ENCODE results near the gene HIP1R. TPM values are rescaled to one million over a fixed set of nuclear protein-coding genes. Genes with fewer than 3 reads are reported as not detected.

Gene HIP1R
- total and polyA plus RNA-seq, 2 experiments from 2014 or later: 7.6 to 16.3 TPM

DNA sequence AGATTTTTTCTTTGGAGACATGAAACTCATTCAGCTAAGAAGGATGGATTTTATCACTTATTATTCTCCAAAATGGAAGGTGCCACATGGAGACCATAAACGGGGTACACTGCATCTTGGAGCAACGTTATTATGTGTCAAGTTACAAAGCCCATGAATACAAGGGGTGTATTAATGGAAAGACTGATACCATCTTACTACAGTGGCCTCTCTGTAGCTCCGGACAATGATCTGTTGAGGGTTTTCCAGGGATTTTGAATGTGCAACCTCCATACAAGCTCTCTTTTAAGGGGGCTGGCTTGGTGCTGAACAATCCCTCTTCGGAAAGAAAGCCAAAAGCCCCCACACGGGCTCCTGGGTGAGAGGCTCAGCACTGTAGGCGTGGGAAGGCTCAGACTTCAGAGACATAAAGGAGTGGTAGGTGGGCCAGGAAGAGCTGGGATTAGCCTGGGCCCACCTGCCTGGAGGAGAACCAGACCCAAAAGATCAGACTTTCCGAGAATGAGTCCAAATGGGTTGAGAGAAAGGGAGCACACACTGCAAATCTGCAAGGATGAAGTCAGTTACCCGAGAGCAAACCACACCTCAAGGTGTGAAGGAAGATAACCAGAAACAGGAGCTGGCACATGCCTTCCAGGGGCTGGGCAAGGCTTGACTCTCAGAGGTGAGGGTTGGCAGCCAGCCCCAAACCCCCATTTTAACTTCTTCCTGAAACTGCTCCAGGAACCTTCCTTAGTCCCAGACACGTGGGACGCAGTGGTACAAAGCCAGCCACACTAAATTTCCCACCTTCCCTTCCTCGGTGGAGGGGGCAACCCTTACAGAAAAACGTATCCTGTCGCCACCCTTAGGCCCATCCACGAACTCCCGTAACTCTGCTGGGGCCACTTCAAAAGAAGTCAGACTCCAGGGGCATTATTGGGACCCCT, 59.2 kb downstream of the HIP1R start:
- in situ Hi-C loops (cut with MboI): no loop called here
- Histone ChIP-seq H3K36me3 (ENCODE audit: low read depth) (no peaks in the 10 kb centered on the region), H3K9me3 (ENCODE audit: low read depth) (no peaks in the 10 kb centered on the region), H4K20me1 (ENCODE audit: insufficient read depth) (peaks cover 7% of the 10 kb centered on the region; the same call in 1 of the 2 replicates), H3K27me3 (replicated peaks; ENCODE audit: insufficient read depth) (no peaks in the 10 kb centered on the region), H2AFZ (no peak overlapping the region), H3K79me2 (ENCODE audit: insufficient read depth) (peaks cover 63% of the 10 kb centered on the region), H3F3A (ENCODE audit: insufficient read depth) (peaks cover 57% of the 10 kb centered on the region), H3K9me2 (ENCODE audit: insufficient read depth) (no peaks in the 10 kb centered on the region), H3K9ac (peak overlapping the region; percentile 96), H3K4me2 (ENCODE audit: unreplicated experiment) (peak overlapping the region; percentile 92), H3K4me1 (ENCODE audit: insufficient read depth) (peaks cover 54% of the 10 kb centered on the region), H3K27ac (peak overlapping the region; percentile 34), H3K4me3 (peak overlapping the region; percentile 90)
- peak; percentile 24 for DNase-seq
- 46% methylated on average over 15 of the region's 15 CpGs for WGBS, 2 experiments (ENCODE audit: low coverage in 1 of 2, low lambda C conversion rate in 2 of 2, missing lambda C conversion rate in 2 of 2)
- no peak for TF ChIP-seq EZH2 (IDR thresholded peaks at IDR 0.05; ENCODE audit: insufficient read depth, poor library complexity, severe bottlenecking)
- no peak for TF ChIP-seq EZH2phosphoT487 (IDR thresholded peaks at IDR 0.05; ENCODE audit: insufficient read depth, low read depth)

- Histone ChIP-seq H3K9me2 (ENCODE audit: insufficient read depth) (no peaks in the 10 kb centered on the region), H3K9ac (peak overlapping the region; percentile 96), H3K79me2 (ENCODE audit: insufficient read depth) (peaks cover 54% of the 10 kb centered on the region), H3K36me3 (ENCODE audit: low read depth) (no peaks in the 10 kb centered on the region), H3K4me2 (ENCODE audit: unreplicated experiment) (peak overlapping the region; percentile 92), H3F3A (ENCODE audit: insufficient read depth) (peaks cover 61% of the 10 kb centered on the region), H3K27me3 (replicated peaks; ENCODE audit: insufficient read depth) (no peaks in the 10 kb centered on the region), H3K4me3 (peak overlapping the region; percentile 90), H3K27ac (peak overlapping the region; percentile 57), H4K20me1 (ENCODE audit: insufficient read depth) (peaks cover 7% of the 10 kb centered on the region; the same call in 1 of the 2 replicates), H3K4me1 (ENCODE audit: insufficient read depth) (peaks cover 54% of the 10 kb centered on the region), H2AFZ (peak overlapping the region; percentile 76), H3K9me3 (ENCODE audit: low read depth) (no peaks in the 10 kb centered on the region)
- 1 to 4% methylated on average over 9 of the region's 9 CpGs for WGBS, 2 experiments (ENCODE audit: low coverage in 1 of 2, low lambda C conversion rate in 2 of 2, missing lambda C conversion rate in 2 of 2)
- TF ChIP-seq EZH2phosphoT487 (IDR thresholded peaks at IDR 0.05; ENCODE audit: insufficient read depth, low read depth): no peak
- TF ChIP-seq EZH2 (IDR thresholded peaks at IDR 0.05; ENCODE audit: insufficient read depth, poor library complexity, severe bottlenecking): no peak
- in situ Hi-C loops (cut with MboI): no loop called here
- DNase-seq: peak; percentile 50
These were observed 60.1 kb downstream of the HIP1R start for GRCh38 chr12:122895320-122895703.

DNA sequence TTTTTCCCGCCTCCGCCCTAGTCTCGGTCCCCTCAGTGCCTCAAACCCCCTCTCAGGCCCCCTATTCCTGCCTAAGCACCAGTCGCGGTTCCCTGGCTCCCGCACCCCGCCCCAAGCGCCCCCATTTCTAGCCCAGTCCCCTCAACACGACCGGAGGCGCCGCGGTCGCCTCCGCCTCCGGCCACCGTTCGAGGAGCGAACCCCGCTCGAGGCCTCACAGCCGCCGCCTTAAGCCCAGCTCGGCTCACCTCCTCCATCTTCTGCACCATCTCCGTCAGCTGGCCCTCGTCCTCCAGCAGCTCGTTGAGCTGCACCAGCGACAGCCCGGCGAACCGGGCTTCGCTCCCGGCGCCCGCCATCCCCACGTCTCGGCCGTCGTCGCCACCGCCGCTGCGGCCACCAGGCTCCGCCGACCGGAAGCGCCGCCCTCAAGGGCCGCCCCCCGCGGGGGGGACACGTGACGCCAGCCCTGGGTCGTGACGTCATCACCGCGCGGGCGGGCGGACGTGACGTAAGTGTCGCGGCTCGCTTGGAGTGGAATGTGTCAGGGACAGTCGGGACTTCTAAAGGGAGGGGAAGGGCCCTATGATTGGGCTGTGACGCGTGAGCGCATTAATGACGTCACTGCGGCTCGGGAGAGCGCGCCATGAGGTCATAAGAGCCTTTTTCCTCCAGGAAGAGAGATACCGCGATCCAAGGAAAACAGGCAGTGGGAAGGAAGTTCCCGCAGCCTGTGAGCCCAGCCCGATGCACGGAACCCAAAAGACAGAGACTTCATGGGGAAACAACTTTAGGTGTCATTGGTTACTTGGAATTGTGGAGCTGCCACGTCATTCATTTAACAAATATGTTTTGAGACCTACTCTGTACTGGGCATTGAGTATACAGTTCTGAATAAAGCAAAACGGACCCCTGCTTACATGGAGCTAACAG, 60.7 kb downstream of the HIP1R start, which contains the start of gene VPS37B:
Gene VPS37B, minus strand, starts transcription at position 421 of the 933 bp plus-strand sequence. Its CDS starts 62 bp downstream, at position 359.
- Histone ChIP-seq H4K20me1 (ENCODE audit: insufficient read depth) (peaks cover 4% of the 10 kb centered on the region; the same call in 1 of the 2 replicates), H3K27me3 (replicated peaks; ENCODE audit: insufficient read depth) (no peaks in the 10 kb centered on the region), H3K9me2 (ENCODE audit: insufficient read depth) (no peaks in the 10 kb centered on the region), H3K79me2 (ENCODE audit: insufficient read depth) (peaks cover 48% of the 10 kb centered on the region), H3K36me3 (ENCODE audit: low read depth) (no peaks in the 10 kb centered on the region), H3K27ac (peak within 1 kb of the TSS; percentile 57), H3K4me3 (peak within 1 kb of the TSS; percentile 90), H2AFZ (peak within 1 kb of the TSS; percentile 76), H3K4me2 (ENCODE audit: unreplicated experiment) (peak within 1 kb of the TSS; percentile 92), H3K9ac (peak within 1 kb of the TSS; percentile 96), H3K4me1 (ENCODE audit: insufficient read depth) (peaks cover 49% of the 10 kb centered on the region), H3K9me3 (ENCODE audit: low read depth) (no peaks in the 10 kb centered on the region), H3F3A (ENCODE audit: insufficient read depth) (peaks cover 55% of the 10 kb centered on the region)
- TF ChIP-seq EZH2 (IDR thresholded peaks at IDR 0.05; ENCODE audit: insufficient read depth, poor library complexity, severe bottlenecking) (no peak), EZH2phosphoT487 (IDR thresholded peaks at IDR 0.05; ENCODE audit: insufficient read depth, low read depth) (no peak)
- 6% methylated on average over 56 to 81 of the region's 81 CpGs for WGBS, 2 experiments (ENCODE audit: low coverage in 1 of 2, low lambda C conversion rate in 2 of 2, missing lambda C conversion rate in 2 of 2)
- in situ Hi-C loops (cut with MboI): no loop called here
- DNase-seq: peak; percentile 92

DNA sequence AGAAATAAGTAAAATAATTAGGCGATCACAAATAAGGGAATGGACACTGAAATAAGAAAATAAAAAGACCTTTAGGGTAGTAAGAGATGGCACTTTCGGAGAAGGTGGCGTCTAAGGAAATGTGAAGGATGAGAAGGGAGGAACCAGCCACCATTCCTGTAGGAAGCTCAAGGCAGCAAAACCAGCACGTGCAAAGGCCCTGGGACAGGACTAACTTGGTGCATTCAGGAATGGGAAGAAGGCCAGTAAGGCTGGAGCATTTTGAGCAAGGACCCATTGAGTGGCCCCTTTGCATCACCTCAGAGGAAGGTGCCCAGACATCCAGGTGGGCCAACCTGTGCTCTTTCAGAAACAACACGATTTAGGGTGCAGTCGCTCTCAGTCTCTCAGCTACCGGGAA, 61.4 kb downstream of the HIP1R start:
- H3K9me3 ChIP-seq (ENCODE audit: low read depth): no peaks in the 10 kb centered on the region
- TF ChIP-seq EZH2phosphoT487 (IDR thresholded peaks at IDR 0.05; ENCODE audit: insufficient read depth, low read depth): no peak
- no peak overlapping the region for H3K4me2 ChIP-seq (ENCODE audit: unreplicated experiment)
- H3K4me1 ChIP-seq (ENCODE audit: insufficient read depth): peaks cover 42% of the 10 kb centered on the region
- H3K79me2 ChIP-seq (ENCODE audit: insufficient read depth): peaks cover 41% of the 10 kb centered on the region
- H3K9me2 ChIP-seq (ENCODE audit: insufficient read depth): no peaks in the 10 kb centered on the region
- no peak for DNase-seq
- no peak overlapping the region for H3K4me3 ChIP-seq
- H4K20me1 ChIP-seq (ENCODE audit: insufficient read depth): no peaks in the 10 kb centered on the region
- WGBS, 2 experiments (ENCODE audit: low coverage in 1 of 2, low lambda C conversion rate in 2 of 2, missing lambda C conversion rate in 2 of 2): 80 to 84% methylated on average over 7 of the region's 7 CpGs
- H3K9ac ChIP-seq: no peak overlapping the region
- peak overlapping the region; percentile 36 for H2AFZ ChIP-seq
- H3K27ac ChIP-seq: no peak overlapping the region; the same call in 1 of the 2 replicates
- peaks cover 48% of the 10 kb centered on the region for H3F3A ChIP-seq (ENCODE audit: insufficient read depth)
- in situ Hi-C loops (cut with MboI): no loop called here
- H3K27me3 ChIP-seq (replicated peaks; ENCODE audit: insufficient read depth): no peaks in the 10 kb centered on the region
- H3K36me3 ChIP-seq (ENCODE audit: low read depth): no peaks in the 10 kb centered on the region

All from GM23248 (cell line).